Activated CD4-positive, alpha-beta T cell treated with anti-CD3 and anti-CD28 coated beads, Interleukin-2, amount 50 U/mL, for 24 hours (primary cell): ENCODE results near the gene EN2.

Experiments
- DNase-seq, 2 donors: peaks; one replicate each; pipeline ENCODE4 v3.0.0-alpha.2; 2020; ENCODE audit warnings: low read depth in 1 of 2, low spot score in 1 of 2

EN2 gene

GRCh38 chr7:155458111-155458877 lies at the start of gene EN2:
Gene EN2 (plus strand): TSS chr7:155458129. CDS start chr7:155458378, 249 bp downstream.
- no peak for DNase-seq

GRCh38 chr7:155408651-155409586 lies 49.0 kb upstream of the EN2 start:
- no peak for DNase-seq

DNA sequence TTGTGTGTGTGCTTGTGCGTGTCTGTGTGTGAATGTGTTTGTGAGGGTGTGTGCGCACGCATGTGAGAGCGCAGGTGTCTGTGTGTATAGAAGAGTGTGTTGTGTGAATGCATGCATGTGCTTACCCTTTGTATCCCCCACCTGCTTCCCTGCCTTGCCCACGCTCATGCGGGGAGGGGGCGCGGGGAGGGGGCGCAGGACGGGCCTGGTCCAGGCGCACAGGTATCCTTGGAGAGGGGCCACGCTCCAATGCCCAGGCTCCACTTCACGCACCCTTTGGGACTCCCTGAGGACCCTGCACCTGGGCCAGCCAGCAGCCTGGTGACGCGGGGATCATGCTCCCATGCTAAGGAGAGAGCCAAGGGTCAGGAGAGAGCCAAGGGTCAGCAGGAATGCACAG lies 47.9 kb upstream of the EN2 start:
- no peak for DNase-seq

GRCh38 chr7:155410431-155410830 lies 47.5 kb upstream of the EN2 start:
- DNase-seq = no peak

DNA sequence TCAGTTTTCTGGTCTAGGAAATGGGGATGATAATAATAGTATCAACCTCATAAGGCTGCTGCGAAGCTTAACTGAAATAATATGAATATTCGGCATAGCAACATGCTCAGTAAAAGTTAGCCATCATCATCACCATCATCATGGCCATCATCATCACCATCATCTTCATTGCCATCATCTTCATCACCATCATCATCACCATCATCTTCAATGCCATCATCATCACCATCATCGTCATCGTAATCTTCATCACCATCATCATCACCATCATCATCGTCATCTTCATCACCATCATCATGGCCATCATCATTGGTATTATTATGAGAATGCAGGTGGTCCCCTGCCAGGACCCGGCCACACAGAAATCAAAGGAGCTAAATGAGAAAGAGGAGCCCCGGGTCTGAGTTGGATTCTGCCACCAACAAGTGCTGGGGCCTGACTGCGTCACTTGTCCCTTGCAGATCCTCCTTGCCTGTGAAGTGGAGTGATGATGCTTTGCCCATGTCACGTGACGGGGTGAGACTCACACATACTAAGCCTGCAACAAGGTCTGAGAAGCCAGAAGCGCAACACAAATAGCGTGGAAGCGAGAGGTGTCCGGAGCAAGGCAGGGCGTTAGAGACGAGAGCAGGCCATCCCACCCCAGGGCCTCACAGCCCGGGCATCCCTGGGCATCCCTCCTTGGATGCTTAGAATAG lies 46.1 kb upstream of the EN2 start:
- DNase-seq = no peak

GRCh38 chr7:155412416-155413253 lies 45.3 kb upstream of the EN2 start:
- DNase-seq = peak; percentile 6 to 46

DNA sequence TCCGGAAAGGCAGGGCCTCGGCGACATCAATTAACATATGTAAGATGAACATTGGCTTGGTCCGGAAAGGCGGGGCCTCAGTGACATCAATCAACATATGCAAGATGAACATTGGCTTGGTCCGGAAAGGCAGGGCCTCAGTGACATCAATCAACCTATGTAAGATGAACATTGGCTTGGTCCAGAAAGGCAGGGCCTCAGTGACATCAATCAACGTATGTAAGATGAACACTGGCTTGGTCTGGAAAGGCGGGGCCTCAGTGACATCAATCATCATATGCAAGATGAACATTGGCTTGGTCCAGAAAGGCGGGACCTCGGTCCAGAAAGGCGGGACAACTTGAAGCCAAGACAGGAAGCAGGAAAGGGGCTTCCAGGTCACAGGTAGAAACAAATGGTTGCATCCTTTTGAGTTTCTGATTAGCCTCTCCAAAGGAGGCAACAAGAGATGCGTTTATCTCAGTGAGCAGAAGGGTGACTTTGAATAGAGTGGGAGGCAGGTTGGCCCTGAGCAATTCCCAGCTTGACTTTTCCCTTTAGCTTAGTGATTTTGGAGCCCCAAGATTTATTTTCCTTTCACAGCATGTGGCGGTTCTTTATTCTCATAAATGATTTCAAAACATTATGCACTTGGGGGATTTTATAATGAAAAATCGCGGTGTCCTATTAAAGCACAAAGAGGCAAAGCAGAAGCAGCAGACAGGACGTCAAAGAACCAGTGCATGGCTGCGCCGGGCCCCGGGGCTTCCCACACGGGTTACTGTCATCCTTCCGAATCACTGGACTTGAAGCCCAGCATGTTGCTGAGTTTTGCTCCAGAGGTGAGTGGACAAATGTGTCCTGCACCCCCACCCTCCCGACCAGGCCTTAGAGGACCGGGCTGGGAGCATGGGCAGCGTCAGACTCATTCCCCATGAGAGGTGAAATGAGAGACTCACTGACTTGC lies 43.1 kb upstream of the EN2 start:
- no peak for DNase-seq

DNA sequence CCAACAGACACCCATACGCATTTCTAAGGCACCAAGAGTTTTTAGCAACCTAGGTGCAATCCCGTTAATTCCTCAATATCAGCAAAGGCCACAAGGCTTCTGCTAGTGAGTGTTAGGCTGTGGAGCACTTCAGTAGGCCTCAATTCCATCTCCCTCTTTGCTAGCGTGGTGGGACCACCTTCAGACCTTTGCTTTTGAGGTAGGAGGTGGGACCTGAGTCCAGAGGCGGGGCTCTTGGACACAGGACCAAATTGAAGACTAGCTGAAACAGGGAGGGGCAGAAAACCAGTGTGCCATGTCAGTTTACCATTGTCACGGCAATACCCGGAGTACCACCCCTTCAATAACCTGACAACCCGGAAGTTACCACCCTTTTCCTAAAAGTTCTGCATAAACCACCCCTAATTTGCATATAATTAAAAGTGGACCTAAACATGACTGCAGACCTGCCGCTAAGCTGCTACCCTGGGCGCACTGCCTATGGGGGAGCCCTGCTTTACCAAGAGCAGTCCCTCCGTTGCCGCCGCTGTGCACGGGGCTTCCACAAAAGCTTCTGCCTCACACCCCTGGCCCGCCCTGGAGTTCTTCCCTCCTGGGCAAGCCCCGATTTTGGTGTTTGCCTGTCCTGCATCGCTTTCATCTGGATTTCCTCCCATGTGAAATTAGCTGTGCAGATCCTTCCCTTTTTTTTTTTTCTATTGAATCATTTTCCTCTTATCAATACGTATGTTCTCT lies 41.1 kb upstream of the EN2 start:
- DNase-seq = no peak

GRCh38 chr7:155418304-155418703 lies 39.6 kb upstream of the EN2 start:
- DNase-seq = no peak

GRCh38 chr7:155418941-155419755 lies 38.8 kb upstream of the EN2 start:
- no peak for DNase-seq

GRCh38 chr7:155420116-155420515 lies 37.8 kb upstream of the EN2 start:
- no peak for DNase-seq

GRCh38 chr7:155422151-155422550 lies 35.8 kb upstream of the EN2 start:
- no peak for DNase-seq

GRCh38 chr7:155422599-155423336 lies 35.2 kb upstream of the EN2 start:
- DNase-seq = no peak

DNA sequence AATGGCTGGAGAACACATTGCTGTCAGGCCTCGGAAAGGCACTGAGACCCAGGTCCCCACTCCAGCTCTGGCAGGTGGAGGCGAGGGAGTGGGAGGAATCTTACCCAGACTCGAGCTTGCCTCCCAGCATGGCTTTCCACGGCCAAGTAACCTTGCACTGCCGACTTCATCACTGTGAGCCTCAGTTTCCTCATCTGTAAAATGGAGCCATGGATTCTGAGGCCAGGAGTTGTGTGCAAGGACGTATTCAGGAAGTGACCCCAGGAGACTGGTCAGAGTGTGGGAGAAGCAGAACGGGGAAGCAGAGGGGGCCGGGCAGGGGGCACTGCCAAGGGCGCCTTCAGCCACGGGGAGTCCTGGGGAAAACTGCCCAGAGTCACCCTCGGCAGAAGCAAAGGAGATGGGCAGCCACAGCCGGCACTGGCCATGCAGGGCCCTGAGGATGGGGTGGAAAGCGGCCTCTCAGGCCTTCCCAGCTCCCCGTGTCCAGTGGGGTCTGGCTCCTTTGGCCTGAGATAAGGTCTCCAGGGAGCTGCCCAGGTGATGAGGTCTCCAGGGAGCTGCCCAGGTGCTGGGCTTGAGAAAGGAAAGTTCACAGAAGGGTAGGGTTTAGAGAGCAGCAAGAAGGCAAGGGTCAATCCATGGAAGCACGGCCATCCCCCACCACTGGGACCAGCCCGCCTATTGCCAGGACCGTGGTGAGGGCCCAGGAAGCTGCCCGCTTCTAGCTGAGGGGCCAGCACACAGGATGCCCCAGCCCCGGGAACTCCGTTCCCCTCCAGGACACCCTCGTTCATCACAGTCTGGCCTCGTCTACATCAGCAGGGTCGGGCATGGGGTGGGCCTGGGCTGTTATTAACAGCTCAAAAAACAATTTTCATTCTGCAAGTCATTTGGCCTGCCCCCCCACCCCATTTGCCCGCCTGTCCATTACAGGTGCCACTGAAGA lies 34.3 kb upstream of the EN2 start:
- DNase-seq = no peak

DNA sequence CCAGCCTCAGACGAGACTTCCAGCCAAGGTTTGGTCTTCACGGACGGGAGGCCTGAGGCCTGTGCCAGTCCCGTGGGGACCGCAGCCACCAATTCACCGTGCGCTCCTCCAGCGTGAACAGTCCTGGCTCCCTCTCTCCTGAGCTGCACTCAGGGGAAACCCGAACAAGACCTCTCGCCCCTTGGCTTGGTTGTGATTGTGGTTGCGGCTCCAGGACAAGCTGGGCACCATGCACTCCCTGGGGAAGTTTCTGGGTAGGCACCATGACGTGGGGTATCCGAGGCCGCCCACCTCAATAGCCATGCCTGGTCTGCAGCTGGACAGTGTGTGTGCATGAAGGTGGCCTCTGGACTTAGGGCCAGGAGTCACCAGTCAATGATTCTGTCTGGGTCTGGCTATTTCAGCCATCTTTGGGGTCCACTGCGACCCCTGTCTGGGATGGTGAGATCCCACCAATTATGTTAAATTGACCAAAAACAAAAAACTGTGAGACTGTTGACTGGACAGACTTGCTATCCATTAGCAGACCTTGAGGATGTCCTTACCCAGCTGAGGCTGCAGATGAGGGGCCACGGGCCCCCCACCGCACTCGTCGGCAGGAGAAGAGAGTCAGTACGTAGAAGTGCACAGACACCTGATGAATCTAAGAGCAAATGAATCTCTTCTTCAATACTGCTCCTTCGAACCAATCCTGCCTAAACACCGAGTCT lies 33.5 kb upstream of the EN2 start:
- DNase-seq = no peak

- DNase-seq = no peak
Measured at GRCh38 chr7:155425011-155425340, 33.0 kb upstream of the EN2 start.
